ENCODE data around the gene ACTL6B.

DNA sequence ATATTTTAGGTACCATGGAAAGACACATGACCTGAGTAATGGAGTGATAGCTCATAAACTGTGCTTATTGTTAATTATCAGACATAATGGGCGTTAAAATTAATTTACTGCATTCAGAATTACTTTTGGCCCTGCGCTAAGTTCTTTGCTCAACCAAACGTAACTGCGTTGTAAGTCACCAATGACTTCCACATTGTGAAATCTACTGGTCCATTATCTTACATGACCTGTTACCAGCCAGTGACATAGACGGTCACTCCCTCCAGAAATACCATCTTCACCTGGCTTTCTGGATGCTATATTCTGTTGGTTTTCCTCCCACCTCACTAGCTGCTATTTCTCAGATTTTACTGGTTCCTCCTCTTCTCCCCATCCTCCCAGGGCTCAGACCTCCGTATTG is 42.8 kb upstream of the ACTL6B start:
- TF ChIP-seq POLR2AphosphoS5 (IDR thresholded peaks at IDR 0.05), result no peak
- no peak for TF ChIP-seq POLR2A (IDR thresholded peaks at IDR 0.05)
- no peak for TF ChIP-seq CTCF (IDR thresholded peaks at IDR 0.05)
